Effector CD4-positive, alpha-beta T cell (primary cell): Measurements from ENCODE around the gene DSCAM.

ENCODE experiments used
- DNase-seq: peaks from one replicate; pipeline ENCODE4 v3.0.0-alpha.2; 2020

Gene DSCAM

GRCh38 chr21:40769231-40769630 is 77.7 kb downstream of the DSCAM start:
- no peak for DNase-seq

- no peak for DNase-seq
Observed at GRCh38 chr21:40768056-40768455, 78.9 kb downstream of the DSCAM start.

GRCh38 chr21:40766381-40766780 is 80.6 kb downstream of the DSCAM start:
- DNase-seq: no peak

- DNase-seq: no peak
Observed at GRCh38 chr21:40765811-40766210, 81.1 kb downstream of the DSCAM start.

GRCh38 chr21:40760821-40761220 is 86.1 kb downstream of the DSCAM start:
- no peak for DNase-seq

GRCh38 chr21:40759061-40759460 is 87.9 kb downstream of the DSCAM start:
- DNase-seq: no peak

GRCh38 chr21:40757366-40757765 is 89.6 kb downstream of the DSCAM start:
- no peak for DNase-seq

- DNase-seq: no peak
Observed at GRCh38 chr21:40754466-40754865, 92.5 kb downstream of the DSCAM start.

- DNase-seq: no peak
Observed at GRCh38 chr21:40753756-40754155, 93.2 kb downstream of the DSCAM start.

GRCh38 chr21:40752125-40752524 is 94.8 kb downstream of the DSCAM start:
- no peak for DNase-seq

- no peak for DNase-seq
Observed at GRCh38 chr21:40751221-40751620, 95.7 kb downstream of the DSCAM start.

GRCh38 chr21:40736145-40736544 is 110.8 kb downstream of the DSCAM start:
- no peak for DNase-seq

GRCh38 chr21:40733024-40733397 is 113.9 kb downstream of the DSCAM start:
- no peak for DNase-seq

- no peak for DNase-seq
Observed at GRCh38 chr21:40732253-40733023, 114.5 kb downstream of the DSCAM start.

- no peak for DNase-seq
Observed at GRCh38 chr21:40731206-40731605, 115.8 kb downstream of the DSCAM start.

GRCh38 chr21:40730426-40730800 is 116.5 kb downstream of the DSCAM start:
- DNase-seq: no peak

- no peak for DNase-seq
Observed at GRCh38 chr21:40729761-40730425, 117.1 kb downstream of the DSCAM start.

GRCh38 chr21:40723966-40724365 is 123.0 kb downstream of the DSCAM start:
- DNase-seq: no peak

- DNase-seq: no peak
Observed at GRCh38 chr21:40723317-40723716, 123.6 kb downstream of the DSCAM start.

- no peak for DNase-seq
Observed at GRCh38 chr21:40719615-40720014, 127.3 kb downstream of the DSCAM start.

GRCh38 chr21:40717028-40717427 is 129.9 kb downstream of the DSCAM start:
- no peak for DNase-seq

GRCh38 chr21:40714536-40714935 is 132.4 kb downstream of the DSCAM start:
- no peak for DNase-seq

GRCh38 chr21:40707656-40708244 is 139.2 kb downstream of the DSCAM start:
- DNase-seq: no peak
